ENCODE data around the gene MATN1. TPM values are rescaled to one million over a fixed set of nuclear protein-coding genes. Genes with fewer than 3 reads are reported as not detected.

MATN1 gene, protein sequence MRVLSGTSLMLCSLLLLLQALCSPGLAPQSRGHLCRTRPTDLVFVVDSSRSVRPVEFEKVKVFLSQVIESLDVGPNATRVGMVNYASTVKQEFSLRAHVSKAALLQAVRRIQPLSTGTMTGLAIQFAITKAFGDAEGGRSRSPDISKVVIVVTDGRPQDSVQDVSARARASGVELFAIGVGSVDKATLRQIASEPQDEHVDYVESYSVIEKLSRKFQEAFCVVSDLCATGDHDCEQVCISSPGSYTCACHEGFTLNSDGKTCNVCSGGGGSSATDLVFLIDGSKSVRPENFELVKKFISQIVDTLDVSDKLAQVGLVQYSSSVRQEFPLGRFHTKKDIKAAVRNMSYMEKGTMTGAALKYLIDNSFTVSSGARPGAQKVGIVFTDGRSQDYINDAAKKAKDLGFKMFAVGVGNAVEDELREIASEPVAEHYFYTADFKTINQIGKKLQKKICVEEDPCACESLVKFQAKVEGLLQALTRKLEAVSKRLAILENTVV
- polyA plus RNA-seq (2011; rRNA removed) (0.05 TPM in 1 of 2 replicates, not detected in the other), polyA plus RNA-seq (2017; fragmentation: RNase III; extraction: RNeasy Plus Mini Kit Qiagen cat#74134 plus additional on column Dnase treatment) (0.05 to 0.17 TPM (median 0.10 TPM) in 3 replicates), polyA minus RNA-seq (2011; rRNA and poly(A)+ RNA removed) (0.10 TPM in 1 of 2 replicates, not detected in the other)
- 0.04 and 0.07 TPM in 2 replicates for polyA plus RNA-seq (2012; cell fraction: cytosol; rRNA removed)
- 0.31 and 0.59 TPM in 2 replicates for polyA plus RNA-seq (2012; cell fraction: nucleus; rRNA removed)

DNA sequence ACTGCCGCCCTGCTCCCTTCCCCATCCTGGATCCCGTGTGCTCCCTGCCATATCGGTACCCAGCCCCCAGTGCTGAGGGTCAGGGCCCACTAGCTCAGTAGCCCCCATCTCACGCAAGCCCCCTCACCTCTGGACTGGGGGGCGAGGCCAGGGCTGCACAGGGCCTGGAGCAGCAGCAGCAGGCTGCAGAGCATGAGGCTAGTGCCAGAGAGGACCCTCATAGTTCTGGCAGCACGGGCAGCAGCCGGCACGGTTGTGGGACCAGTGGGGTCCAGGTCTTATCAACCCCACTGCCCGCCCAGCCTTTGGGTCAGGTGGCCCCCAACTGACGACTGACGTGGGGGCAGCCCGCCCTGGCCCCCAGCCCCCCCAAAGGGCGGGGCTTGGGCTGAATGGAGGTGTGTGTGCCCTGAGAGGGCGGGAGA lies at the start of gene MATN1:
Gene MATN1, minus strand, starts transcription at position 255 of the 425 bp plus-strand sequence. Its CDS starts 34 bp downstream, at position 221.
- POLR2A ChIA-PET = no interaction called here
- ATAC-seq = no peak
- no peaks in the 10 kb centered on the region for H3K9me3 ChIP-seq
- no peak for DNase-seq (ENCODE audit: low read depth in 1 of 2, low spot score in 1 of 2)
- CTCF ChIA-PET = interaction anchor here (0.5 to 10.8 kb wide), 4 partner anchors 57 to 188 kb away, joined by 3 to 251 read pairs (median 6); no protein-coding TSS in a partner anchor
- TF ChIP-seq, protein P1, sequence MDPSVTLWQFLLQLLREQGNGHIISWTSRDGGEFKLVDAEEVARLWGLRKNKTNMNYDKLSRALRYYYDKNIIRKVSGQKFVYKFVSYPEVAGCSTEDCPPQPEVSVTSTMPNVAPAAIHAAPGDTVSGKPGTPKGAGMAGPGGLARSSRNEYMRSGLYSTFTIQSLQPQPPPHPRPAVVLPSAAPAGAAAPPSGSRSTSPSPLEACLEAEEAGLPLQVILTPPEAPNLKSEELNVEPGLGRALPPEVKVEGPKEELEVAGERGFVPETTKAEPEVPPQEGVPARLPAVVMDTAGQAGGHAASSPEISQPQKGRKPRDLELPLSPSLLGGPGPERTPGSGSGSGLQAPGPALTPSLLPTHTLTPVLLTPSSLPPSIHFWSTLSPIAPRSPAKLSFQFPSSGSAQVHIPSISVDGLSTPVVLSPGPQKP (IDR thresholded peaks at IDR 0.05; ENCODE audit: low read depth, low read length) = no peak
- TF ChIP-seq TFCP2L1 (CRISPR knock-in tag; IDR thresholded peaks at IDR 0.05) (no peak), NR3C1 (IDR thresholded peaks at IDR 0.05) (no peak), HOXB5 (CRISPR knock-in tag; IDR thresholded peaks at IDR 0.05) (no peak), PHF8 (IDR thresholded peaks at IDR 0.05; ENCODE audit: borderline replicate concordance, low read depth) (no peak), JUNB (IDR thresholded peaks at IDR 0.05) (no peak), HDAC2 (IDR thresholded peaks at IDR 0.05) (no peak), MAFK (IDR thresholded peaks at IDR 0.05; ENCODE audit: partially characterized antibody) (no peak), NPAS2 (CRISPR knock-in tag; IDR thresholded peaks at IDR 0.05; ENCODE audit: borderline replicate concordance) (no peak), EP300 (IDR thresholded peaks at IDR 0.05) (no peak), RARB (CRISPR knock-in tag; IDR thresholded peaks at IDR 0.05) (no peak), FOXS1 (CRISPR knock-in tag; IDR thresholded peaks at IDR 0.05) (no peak), EHF (CRISPR knock-in tag; IDR thresholded peaks at IDR 0.05) (no peak), ZSCAN20 (CRISPR knock-in tag; IDR thresholded peaks at IDR 0.05) (no peak), POLR2AphosphoS2 (conservative IDR thresholded peaks at IDR 0.05; ENCODE audit: low read length) (no peak)
- TF ChIP-seq, protein P2, sequence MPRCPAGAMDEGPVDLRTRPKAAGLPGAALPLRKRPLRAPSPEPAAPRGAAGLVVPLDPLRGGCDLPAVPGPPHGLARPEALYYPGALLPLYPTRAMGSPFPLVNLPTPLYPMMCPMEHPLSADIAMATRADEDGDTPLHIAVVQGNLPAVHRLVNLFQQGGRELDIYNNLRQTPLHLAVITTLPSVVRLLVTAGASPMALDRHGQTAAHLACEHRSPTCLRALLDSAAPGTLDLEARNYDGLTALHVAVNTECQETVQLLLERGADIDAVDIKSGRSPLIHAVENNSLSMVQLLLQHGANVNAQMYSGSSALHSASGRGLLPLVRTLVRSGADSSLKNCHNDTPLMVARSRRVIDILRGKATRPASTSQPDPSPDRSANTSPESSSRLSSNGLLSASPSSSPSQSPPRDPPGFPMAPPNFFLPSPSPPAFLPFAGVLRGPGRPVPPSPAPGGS (IDR thresholded peaks at IDR 0.05) = no peak
- TF ChIP-seq, protein P3, sequence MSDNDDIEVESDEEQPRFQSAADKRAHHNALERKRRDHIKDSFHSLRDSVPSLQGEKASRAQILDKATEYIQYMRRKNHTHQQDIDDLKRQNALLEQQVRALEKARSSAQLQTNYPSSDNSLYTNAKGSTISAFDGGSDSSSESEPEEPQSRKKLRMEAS (IDR thresholded peaks at IDR 0.05) = no peak
- TF ChIP-seq, protein P4, sequence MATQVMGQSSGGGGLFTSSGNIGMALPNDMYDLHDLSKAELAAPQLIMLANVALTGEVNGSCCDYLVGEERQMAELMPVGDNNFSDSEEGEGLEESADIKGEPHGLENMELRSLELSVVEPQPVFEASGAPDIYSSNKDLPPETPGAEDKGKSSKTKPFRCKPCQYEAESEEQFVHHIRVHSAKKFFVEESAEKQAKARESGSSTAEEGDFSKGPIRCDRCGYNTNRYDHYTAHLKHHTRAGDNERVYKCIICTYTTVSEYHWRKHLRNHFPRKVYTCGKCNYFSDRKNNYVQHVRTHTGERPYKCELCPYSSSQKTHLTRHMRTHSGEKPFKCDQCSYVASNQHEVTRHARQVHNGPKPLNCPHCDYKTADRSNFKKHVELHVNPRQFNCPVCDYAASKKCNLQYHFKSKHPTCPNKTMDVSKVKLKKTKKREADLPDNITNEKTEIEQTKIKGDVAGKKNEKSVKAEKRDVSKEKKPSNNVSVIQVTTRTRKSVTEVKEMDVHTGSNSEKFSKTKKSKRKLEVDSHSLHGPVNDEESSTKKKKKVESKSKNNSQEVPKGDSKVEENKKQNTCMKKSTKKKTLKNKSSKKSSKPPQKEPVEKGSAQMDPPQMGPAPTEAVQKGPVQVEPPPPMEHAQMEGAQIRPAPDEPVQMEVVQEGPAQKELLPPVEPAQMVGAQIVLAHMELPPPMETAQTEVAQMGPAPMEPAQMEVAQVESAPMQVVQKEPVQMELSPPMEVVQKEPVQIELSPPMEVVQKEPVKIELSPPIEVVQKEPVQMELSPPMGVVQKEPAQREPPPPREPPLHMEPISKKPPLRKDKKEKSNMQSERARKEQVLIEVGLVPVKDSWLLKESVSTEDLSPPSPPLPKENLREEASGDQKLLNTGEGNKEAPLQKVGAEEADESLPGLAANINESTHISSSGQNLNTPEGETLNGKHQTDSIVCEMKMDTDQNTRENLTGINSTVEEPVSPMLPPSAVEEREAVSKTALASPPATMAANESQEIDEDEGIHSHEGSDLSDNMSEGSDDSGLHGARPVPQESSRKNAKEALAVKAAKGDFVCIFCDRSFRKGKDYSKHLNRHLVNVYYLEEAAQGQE (IDR thresholded peaks at IDR 0.05) = no peak
- no peak within 1 kb of the TSS for H3K27ac ChIP-seq
- 93% methylated on average over 3 of the region's 14 CpGs for WGBS (ENCODE audit: missing lambda C conversion rate)
- FAIRE-seq = no peak
- peaks cover 5% of the 10 kb centered on the region; the same call in 2 of the 3 replicates for H3K4me1 ChIP-seq
- H3K4me3 ChIP-seq = no peak within 1 kb of the TSS
- H3K4me2 ChIP-seq = no peak within 1 kb of the TSS

DNA sequence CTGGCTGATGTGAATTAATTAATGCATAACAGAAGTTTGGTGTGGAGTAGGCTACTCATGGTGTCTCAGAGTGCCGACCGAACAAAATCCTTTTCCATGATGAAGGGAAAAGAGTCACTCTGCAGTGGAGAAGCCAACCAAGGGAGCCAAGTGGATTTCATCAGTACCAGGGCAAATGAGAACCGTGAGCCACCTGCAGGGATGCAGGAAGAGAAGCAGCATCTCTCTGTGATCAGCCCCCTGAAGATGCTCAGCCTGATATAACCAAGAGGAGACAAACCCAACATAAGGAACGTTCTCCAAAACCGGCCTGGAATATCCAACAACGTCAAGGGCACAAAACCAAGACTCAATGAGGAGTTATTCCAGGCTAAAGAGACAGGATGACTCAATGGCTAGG lies 47.6 kb upstream of the MATN1 start:
- Histone ChIP-seq H3K4me3 (no peak overlapping the region), H3K4me1 (no peaks in the 10 kb centered on the region), H3K27ac (no peak overlapping the region), H3K4me2 (no peak overlapping the region), H3K9me3 (no peaks in the 10 kb centered on the region)
- ChIA-PET CTCF (interaction anchor here (2.5 kb wide), 1 partner anchor 52 kb away, joined by 9 read pairs; no protein-coding TSS in a partner anchor), POLR2A (no interaction called here)
- ATAC-seq (no peak), FAIRE-seq (no peak), DNase-seq (ENCODE audit: low read depth in 1 of 2, low spot score in 1 of 2) (no peak)
- WGBS (ENCODE audit: missing lambda C conversion rate) = 54% methylated on average over 6 of the region's 6 CpGs
- TF ChIP-seq EHMT2 (IDR thresholded peaks at IDR 0.05; ENCODE audit: low read depth) (no peak), EHF (CRISPR knock-in tag; IDR thresholded peaks at IDR 0.05) (no peak), ZFP36 (IDR thresholded peaks at IDR 0.05; ENCODE audit: borderline replicate concordance, partially characterized antibody) (no peak), NPAS2 (CRISPR knock-in tag; IDR thresholded peaks at IDR 0.05; ENCODE audit: borderline replicate concordance) (no peak), RARB (CRISPR knock-in tag; IDR thresholded peaks at IDR 0.05) (no peak), RCOR1 (IDR thresholded peaks at IDR 0.05; ENCODE audit: low read depth, low read length) (no peak), PHF8 (IDR thresholded peaks at IDR 0.05; ENCODE audit: borderline replicate concordance, low read depth) (no peak), MAFK (IDR thresholded peaks at IDR 0.05; ENCODE audit: partially characterized antibody) (no peak), HEYL (CRISPR knock-in tag; IDR thresholded peaks at IDR 0.05) (no peak), ZSCAN20 (CRISPR knock-in tag; IDR thresholded peaks at IDR 0.05) (no peak), NFE2L2 (conservative IDR thresholded peaks at IDR 0.05; ENCODE audit: low read length) (no peak)
- TF ChIP-seq, protein P4 (IDR thresholded peaks at IDR 0.05) = no peak
